B cell (primary cell): ENCODE measurements around the gene TIFAB.

Experiments
- CTCF ChIP-seq: fragments of 200-600 bp; IDR thresholded peaks from one replicate; pipeline ENCODE4 v1.8.0; 2022; ENCODE audit warnings: antibody characterized with exemption, mild to moderate bottlenecking
- EZH2 ChIP-seq: IDR thresholded peaks from 2 replicates; pipeline ENCODE4 v1.6.1; 2012; ENCODE audit warnings: borderline replicate concordance, low read depth, mild to moderate bottlenecking, moderate library complexity, low read length; ENCODE audit not compliant: insufficient read depth, poor library complexity, severe bottlenecking

DNA sequence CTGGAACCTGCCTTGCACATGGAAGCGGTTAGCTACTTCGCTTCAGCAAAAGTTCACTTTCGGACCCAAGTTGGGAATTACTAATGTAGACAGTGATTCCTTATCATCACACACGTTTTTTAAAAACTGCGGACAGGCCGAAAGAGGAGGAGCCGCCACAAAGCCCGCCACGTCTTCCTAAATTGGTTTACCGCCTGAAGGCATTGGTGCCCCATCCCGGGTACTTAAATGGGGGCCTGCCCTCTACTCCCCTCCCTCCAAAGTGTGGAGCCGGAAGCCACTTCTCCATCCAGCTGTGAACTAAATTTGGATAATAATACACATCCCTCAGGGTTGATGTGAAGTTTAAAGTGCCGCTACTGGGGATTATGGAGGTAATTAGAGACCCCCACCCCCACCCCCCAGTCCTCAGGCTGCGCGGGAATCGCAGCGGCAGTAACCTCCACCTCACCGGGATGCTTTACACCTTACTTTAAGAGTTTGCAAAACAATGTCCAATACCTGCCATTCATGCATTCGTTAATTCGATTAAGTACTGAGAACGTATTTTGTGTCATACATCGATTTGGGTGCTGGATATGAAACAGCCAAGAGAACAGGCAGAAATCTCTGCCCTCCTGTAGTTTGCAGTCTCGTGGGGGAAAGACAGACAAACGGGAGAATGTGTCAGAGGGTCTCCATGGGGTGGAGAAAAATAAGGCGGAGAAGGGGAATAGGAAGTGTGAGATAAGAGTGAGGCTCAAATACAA, 52.2 kb downstream of the TIFAB start:
- TF ChIP-seq CTCF: no peak
- no peak for TF ChIP-seq EZH2
